BE2C (cell line): ENCODE data around the gene RBM19.

ENCODE experiments used
- DNase-seq: peaks from one replicate; pipeline ENCODE4 v3.0.0-alpha.2; 2020
- H3K27me3 ChIP-seq: fragments of 250-450 bp; sonication (Bioruptor Pico); 2 replicates; pipeline ENCODE4 v1.5.1; 2020; ENCODE audit warnings: mild to moderate bottlenecking
- H3K36me3 ChIP-seq: fragments of 250-450 bp; sonication (Bioruptor Pico); 2 replicates; pipeline ENCODE4 v1.5.1; 2020; ENCODE audit warnings: mild to moderate bottlenecking
- H3K4me1 ChIP-seq: fragments of 250-450 bp; sonication (Bioruptor Pico); 2 replicates; pipeline ENCODE4 v1.5.1; 2020
- H3K4me3 ChIP-seq: 2 replicates; pipeline ENCODE4 v1.5.1; 2011; ENCODE audit warnings: low read depth, low read length
- H3K9me3 ChIP-seq: fragments of 250-450 bp; sonication (Bioruptor Pico); 2 replicates; pipeline ENCODE4 v1.5.1; 2020
- CTCF ChIP-seq: IDR thresholded peaks from 2 replicates; pipeline ENCODE4 v1.5.1; 2012; ENCODE audit warnings: mild to moderate bottlenecking, low read depth, low read length

The RBM19 gene

DNA sequence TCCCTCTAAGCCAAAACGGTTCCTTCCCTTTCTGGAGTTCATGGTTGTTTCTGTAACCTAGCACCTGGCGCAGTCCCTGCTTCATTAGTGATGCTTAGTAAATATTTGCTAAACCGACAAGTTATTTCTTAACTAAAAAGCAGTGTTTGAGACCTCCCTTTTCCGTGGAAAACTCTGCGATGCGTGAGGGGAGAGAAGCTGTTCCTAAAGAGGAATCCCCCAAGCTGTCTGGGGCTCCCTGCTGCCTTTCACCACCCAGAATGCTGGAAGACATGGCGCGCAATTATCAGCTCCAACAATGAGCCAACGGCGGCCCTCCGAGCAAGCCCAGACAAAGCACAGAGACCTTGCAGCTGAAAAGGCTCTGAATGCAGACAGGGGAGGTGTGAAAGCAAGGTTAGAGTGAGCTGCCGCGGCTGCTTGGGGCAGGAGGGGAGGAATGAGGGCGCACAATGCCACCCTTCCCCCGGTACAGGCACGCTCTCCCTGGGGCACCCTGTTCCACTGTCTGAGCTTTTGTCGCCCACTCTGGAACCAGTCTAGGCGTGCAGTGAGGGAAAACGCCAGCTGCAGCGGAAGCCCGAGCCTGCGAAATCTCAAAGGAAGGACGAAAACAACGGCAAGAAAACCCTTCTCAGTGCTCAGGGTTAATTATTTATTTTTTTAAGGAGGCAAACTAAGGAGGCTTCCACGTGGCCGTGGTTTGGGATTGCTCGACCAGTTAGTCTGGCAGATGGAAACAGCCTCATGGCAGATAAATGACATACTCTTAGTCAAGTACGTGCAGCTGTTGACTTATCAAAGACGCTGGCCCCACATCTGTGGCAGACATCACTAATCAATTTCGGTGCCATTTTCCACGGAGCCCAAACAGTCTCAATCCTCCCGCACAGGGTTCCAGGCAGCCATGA is 66.3 kb downstream of the RBM19 start:
- Histone ChIP-seq H3K27me3 (no peaks in the 10 kb centered on the region), H3K36me3 (peaks cover 8% of the 10 kb centered on the region; the same call in 1 of the 2 replicates), H3K9me3 (no peaks in the 10 kb centered on the region), H3K4me3 (no peak overlapping the region), H3K4me1 (no peaks in the 10 kb centered on the region)
- DNase-seq, result no peak
- TF ChIP-seq CTCF, result no peak

- H3K36me3 ChIP-seq, result peaks cover 8% of the 10 kb centered on the region; the same call in 1 of the 2 replicates
- H3K4me1 ChIP-seq, result no peaks in the 10 kb centered on the region
- H3K27me3 ChIP-seq, result no peaks in the 10 kb centered on the region
- DNase-seq, result no peak
- TF ChIP-seq CTCF, result no peak
- H3K9me3 ChIP-seq, result no peaks in the 10 kb centered on the region
- no peak overlapping the region for H3K4me3 ChIP-seq
These were observed 67.0 kb downstream of the RBM19 start for GRCh38 chr12:113899042-113899560.

GRCh38 chr12:113898466-113898865 is 67.7 kb downstream of the RBM19 start:
- no peak for DNase-seq
- H3K36me3 ChIP-seq, result peaks cover 2% of the 10 kb centered on the region; the same call in 1 of the 2 replicates

DNA sequence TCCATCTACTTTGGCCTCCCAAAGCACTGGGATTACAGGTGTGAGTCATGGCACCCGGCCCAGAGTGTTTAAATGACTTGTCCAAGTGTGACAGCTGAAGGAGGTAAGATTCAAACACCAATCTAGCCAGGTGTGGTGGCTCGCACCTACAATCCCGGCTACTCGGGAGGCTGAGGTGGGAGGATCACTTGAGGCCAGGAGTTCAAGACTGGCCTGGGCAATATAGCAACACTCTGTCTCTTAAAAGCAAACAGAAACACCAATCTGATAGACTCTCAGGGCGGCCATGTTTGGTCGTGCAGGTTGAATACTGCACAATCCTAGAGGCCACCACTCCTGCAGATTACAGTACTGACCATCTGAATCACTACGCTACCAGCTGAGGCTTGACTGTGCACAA is 68.7 kb downstream of the RBM19 start:
- DNase-seq, result no peak
- Histone ChIP-seq H3K27me3 (no peaks in the 10 kb centered on the region), H3K9me3 (no peaks in the 10 kb centered on the region), H3K36me3 (no peaks in the 10 kb centered on the region), H3K4me1 (peaks cover 4% of the 10 kb centered on the region), H3K4me3 (no peak overlapping the region)
- no peak for TF ChIP-seq CTCF

More at GRCh38 chr12:113898466-113898865, 67.7 kb downstream of the RBM19 start:
- no peaks in the 10 kb centered on the region for H3K27me3 ChIP-seq
- no peaks in the 10 kb centered on the region for H3K4me1 ChIP-seq
- no peak for TF ChIP-seq CTCF
- no peak overlapping the region for H3K4me3 ChIP-seq
- H3K9me3 ChIP-seq, result no peaks in the 10 kb centered on the region

- Histone ChIP-seq H3K4me1 (peaks cover 7% of the 10 kb centered on the region), H3K27me3 (no peaks in the 10 kb centered on the region), H3K9me3 (no peaks in the 10 kb centered on the region), H3K36me3 (no peaks in the 10 kb centered on the region), H3K4me3 (no peak overlapping the region)
- no peak for DNase-seq
- no peak for TF ChIP-seq CTCF
These were observed 69.3 kb downstream of the RBM19 start for GRCh38 chr12:113896841-113897240.

- TF ChIP-seq CTCF, result no peak
- DNase-seq, result no peak
- Histone ChIP-seq H3K4me1 (peaks cover 7% of the 10 kb centered on the region), H3K4me3 (no peak overlapping the region), H3K27me3 (no peaks in the 10 kb centered on the region), H3K36me3 (no peaks in the 10 kb centered on the region), H3K9me3 (no peaks in the 10 kb centered on the region)
These were observed 69.9 kb downstream of the RBM19 start for GRCh38 chr12:113896194-113896593.
